ENCODE results near the gene MYH14.

Gene MYH14

DNA sequence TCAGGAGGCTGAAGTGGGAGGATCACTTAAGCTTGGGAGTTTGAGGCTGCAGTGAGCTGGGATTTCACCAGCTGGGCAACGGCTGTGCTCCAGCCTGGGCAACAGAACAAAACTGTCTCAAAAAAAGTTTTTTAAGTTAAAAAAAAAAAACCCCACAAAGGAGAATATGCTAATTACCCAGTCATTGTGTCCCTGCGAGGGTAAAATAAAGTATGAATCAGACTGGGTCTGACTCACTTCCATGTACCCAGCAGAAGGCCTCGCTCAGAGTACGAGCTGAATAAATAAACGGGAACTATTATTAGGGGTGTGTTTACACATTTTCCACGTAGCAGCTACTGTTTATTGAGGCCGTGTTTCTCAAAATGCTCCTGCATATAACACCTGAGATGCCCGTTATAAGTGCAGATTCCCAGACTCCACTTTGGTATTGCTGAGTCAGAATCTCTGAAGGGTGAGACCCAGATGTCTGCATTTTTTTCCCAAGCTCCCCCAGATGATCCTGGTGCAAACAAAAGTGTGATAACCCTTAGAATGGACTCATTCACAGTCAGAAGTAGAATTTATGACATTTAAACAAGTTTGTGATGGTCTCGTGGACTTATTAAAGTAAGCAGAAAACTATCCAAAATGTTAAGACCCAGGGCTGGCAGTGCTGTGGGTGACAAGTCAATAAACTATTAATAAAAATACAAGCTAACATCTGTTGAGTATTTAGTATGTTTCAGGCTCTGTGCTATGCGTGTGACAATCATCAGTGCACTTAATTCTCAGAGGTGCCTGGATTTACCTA is 97.6 kb downstream of the MYH14 start:
- DNase-seq: no peak

DNA sequence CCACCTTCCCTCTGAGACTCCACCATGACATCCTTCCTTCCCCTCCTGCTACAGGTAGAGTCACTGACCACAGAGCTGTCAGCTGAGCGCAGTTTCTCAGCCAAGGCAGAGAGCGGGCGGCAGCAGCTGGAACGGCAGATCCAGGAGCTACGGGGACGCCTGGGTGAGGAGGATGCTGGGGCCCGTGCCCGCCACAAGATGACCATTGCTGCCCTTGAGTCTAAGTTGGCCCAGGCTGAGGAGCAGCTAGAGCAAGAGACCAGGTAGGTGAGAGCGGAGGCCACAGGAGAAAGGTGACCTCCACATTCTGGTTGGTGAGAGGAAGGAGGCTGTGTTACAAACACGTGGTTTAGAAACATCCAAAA is 98.2 kb downstream of the MYH14 start:
- DNase-seq: no peak

- DNase-seq: no peak
These were observed 100.1 kb downstream of the MYH14 start for GRCh38 chr19:50303558-50303957.

DNA sequence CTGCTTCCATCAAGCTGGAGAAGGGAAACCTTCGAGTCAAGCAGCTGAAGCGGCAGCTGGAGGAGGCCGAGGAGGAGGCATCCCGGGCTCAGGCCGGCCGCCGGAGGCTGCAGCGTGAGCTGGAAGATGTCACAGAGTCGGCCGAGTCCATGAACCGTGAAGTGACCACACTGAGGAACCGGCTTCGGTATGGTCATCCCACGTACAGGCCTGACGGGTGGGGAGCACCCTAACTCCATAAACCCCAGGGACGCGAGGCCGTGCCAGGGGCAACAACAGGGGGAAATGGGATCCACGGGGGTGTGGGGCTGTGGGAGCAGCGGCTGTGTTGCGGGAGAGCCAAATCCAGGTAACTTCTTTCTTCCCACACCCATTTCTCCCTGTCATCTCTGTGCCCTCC is 105.6 kb downstream of the MYH14 start:
- DNase-seq: no peak

DNA sequence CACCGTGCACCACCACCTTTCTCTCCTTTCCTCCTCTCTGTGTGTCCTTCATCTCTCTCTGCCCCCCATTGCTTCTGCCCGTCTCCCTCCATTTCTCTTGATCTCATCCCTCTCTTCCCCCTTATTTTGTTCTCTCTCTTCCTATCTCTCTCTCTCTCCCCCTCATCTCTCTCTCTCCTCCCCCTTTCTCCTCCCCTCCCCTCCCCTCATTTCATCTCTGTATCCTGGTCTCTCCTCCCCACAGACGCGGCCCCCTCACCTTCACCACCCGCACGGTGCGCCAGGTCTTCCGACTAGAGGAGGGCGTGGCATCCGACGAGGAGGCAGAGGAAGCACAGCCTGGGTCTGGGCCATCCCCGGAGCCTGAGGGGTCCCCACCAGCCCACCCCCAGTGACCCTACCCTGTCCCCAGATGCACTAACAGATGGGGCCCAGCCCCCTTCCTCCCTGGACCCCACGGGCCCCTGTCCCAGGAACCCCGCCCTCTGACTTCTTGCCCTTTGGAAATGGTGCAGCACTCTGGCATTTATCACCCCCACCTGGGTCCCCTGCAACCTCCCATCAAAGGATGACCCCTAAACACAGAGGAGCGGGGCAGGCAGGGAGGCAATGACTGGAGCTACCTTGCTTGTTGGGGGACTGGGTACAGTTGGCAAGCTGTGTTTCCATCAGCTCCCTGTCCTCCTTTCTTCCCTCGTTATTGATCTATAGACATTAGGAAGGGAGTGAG is 106.1 kb downstream of the MYH14 start:
- no peak for DNase-seq

DNA sequence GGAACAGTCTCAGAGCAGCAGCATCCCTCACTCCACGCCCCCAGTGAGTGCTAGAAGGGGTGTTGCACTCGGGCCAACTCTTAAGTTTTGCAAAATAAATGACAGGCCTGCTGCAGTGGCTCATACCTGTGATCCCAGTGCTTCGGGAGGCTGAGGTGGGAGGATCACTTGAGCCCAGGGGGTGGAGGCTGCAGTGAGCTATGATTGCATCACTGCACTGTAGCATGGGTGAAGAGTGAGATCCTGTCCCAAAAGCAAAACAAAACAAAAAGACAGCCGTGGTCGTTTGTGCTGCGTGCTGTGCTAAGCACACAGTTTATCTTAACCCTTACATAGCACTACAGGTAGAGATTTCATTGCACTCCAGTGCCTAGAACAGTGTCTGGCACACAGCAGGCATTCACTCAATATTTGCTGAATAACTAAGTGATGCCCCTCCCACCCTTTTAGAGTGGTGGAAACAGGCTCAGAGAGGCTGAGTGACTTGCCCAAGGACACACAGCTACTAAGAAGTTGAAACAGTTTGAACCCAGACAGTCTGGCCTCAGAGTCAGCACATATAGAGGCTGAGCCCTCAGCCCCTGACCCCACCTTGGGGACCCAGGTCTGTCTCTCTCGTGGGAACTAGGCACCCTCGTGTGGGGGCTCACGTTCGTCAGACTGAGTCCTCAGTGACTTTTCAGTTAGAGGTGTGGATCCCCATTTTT is 107.5 kb downstream of the MYH14 start:
- DNase-seq: no peak

GRCh38 chr19:50311723-50312635 is 108.6 kb downstream of the MYH14 start:
- DNase-seq: no peak

DNA sequence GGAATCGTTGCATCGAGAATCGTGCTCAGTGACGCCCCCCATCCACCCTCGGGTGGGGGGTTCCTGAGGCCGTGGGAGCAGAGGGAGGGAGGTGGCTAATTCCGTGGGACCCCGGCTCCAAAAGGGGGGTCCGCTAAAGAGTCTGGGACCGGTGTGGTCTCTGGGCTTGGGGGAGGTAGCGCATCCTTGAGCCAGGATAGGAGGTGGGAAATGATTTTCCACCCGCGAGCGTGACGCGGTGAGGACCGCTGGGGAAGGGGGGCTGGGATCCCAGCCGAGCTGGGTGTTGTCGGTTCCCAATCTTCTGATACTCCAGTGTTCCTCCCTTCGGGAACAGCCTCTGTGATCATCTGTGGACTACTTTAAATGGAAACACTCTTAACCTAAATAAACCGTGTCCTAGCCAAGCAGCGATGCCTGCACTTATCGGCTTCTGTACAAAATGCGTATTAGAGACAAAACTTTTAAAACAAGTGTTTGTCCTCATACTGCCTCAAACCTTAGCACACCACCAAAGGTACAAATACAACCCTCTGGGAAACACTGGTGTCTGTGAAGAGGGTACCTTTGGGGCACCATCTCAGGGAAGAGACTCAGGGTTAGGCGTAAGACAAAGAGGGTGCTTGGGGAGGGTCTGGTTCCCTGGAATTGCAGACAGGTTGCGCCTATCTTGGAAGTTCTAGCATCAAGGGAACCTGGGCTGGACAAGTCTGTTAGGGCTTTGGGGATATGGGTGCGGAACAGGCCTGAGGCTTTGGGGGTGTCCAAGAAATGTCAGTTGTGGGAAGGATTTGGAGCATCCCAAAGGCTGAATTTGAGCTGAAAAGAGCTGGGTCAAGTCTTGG is 109.8 kb downstream of the MYH14 start:
- no peak for DNase-seq

- no peak for DNase-seq
These were observed 110.6 kb downstream of the MYH14 start for GRCh38 chr19:50313812-50314536.

DNA sequence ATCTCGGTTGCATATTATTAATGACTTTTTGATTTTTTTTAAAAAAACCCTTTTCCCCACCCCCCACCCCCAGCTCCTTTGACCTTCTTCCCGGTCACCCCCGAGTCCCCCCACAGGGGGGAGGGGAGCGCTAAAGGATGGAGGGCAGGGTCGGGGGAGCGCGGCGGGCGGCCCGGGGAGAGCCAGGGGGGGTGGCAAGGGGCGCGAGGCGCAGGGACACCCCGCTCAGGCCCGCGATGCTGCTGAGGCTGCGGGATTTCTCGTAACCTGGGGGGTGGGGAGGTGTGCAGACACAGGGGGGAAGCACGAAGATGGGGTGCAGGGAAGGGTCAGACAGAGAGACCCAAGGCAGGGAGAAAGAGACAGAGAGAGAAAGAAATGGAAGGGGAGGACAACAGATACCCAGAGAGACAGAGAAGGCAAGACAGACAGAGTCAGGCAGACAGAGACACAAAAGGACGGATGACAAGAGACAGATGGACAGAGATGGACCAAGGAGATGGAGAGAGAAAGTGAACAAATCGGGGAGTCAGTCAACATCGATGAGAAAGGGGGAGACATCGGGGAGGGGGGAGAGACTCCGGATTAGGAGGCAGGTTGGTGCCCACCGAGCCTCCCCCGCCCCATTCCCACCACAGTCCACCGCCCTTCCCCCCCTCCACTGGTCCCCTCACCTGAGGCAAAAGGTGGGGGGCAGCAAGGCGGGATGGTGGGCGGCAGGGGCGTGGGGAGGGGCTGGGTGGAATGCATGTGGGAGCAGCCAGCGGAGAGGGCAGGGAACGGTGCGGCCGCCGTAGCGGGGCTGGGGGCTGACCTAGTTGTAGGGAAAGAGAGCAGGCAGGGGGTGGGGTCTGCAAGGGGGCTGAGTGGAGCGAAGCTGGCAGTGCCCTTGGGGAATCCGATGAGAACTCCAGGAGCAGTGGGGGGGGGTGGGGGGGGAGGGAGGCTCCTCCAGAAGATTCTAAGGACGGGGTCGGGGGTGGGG is 111.6 kb downstream of the MYH14 start:
- DNase-seq: no peak

DNA sequence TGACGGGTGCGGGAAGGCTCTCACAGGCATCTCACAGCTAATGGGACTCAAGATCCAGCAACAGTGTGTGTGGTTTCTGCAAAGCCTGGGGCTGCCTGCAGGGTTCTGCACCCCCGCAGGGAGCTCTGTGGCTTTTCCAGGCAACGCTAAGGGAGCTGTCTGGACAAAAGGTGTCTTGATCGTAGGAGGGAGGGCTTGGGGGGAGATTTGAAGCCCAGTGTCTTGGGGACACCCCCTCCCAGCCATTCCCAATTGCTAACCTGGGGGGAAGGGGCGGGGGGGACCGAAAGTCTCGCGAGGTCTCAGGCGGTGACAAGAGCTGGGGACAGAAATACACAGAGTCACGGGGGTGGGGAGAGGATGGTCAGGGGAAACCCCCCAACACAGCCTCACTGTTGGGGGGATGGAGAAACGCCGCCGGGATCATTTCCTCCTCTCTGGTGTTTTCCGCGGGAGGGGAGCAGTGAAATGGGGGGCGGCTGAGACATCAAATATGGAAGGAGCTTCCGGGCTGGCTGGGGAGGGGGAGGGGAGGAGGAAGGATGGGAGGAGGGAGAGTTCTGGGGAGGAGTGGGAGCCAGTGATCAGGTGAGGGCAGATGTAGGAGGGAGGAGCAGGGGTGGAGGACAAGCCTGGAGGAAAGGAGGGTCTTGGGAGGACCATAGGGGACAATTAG is 112.5 kb downstream of the MYH14 start:
- DNase-seq: no peak

GRCh38 chr19:50317115-50317514 is 113.7 kb downstream of the MYH14 start:
- DNase-seq: no peak

DNA sequence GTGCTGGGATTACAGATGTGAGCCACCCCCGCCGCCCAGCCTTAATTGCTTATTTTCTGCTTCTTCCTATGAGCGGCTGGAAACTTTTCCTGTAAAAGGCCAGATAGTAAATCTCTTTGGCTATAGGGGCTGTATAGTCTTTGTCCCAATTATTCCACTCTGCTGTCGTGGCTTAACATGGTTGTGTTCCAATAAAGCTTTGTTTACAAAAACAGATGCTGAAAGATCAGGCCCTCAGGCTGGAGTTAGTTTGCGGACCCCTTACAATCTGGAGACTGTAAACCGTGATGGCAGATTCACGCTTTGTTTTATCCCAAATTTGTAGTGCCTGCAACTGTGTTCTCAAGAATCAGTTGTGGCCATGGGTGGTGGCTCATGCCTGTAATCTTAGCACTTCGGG is 115.0 kb downstream of the MYH14 start:
- DNase-seq: no peak

GRCh38 chr19:50319156-50319555 is 115.7 kb downstream of the MYH14 start:
- no peak for DNase-seq

- DNase-seq: no peak
These were observed 116.6 kb downstream of the MYH14 start for GRCh38 chr19:50320051-50320450.

DNA sequence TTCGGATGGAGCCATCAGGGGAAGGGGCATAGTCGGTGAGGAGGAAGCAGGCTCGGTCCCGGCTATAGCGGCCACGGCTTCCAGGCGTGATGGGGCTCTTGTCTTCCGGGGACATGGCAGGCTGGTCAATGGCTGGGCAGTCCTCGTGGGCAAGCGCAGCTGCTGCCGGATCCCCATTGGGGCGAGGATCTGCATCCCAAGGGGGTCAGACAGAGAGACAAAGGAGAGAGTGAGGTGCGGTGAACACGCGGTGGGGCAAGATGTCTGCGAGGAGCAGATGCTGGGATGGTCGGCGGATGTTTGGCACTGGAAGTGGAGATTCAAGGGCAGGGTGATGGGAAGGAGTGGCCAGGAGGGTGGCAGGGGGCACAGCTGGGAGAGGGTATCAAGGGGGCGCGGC is 117.2 kb downstream of the MYH14 start:
- DNase-seq: no peak

DNA sequence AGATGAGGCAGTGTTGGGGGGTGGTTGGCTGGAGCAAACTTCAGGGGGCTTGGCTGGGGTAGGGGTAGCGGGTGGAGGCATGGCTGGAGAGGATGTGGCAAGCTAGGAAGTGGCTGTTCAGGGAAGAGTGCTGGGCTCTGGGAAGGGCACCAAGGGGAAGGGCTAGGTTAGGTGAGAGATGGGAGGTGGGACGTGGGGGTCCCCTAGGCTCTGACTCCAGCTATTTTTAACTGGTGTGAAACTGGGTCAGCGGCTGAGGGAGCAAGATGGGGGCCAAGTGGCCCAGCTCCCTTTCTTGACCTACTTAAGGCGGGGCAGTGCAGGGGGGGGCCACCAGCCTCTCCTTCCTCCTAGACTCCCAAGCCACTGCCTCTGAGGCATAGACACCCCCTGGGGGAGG is 118.4 kb downstream of the MYH14 start:
- no peak for DNase-seq

- no peak for DNase-seq
These were observed 118.8 kb downstream of the MYH14 start for GRCh38 chr19:50322234-50322633.
